Brain microvascular endothelial cell (primary cell): Measurements from ENCODE around the gene PLEKHG5.
A peak's percentile ranks its signal among the peaks of the same experiment; 100 is the strongest.

Experiments
- DNase-seq: peaks from one replicate; pipeline ENCODE4 v3.0.0-alpha.2; 2020
- H3K27ac ChIP-seq: fragments of 250-450 bp; sonication (Bioruptor Pico); 2 replicates; pipeline ENCODE4 v1.5.1; 2020; ENCODE audit warnings: mild to moderate bottlenecking, moderate library complexity
- H3K27me3 ChIP-seq: fragments of 250-450 bp; sonication (Bioruptor Pico); replicated peaks from 2 replicates; pipeline ENCODE4 v1.5.1; 2020; ENCODE audit warnings: mild to moderate bottlenecking
- H3K36me3 ChIP-seq: fragments of 250-450 bp; sonication (Bioruptor Pico); replicated peaks from 2 replicates; pipeline ENCODE4 v1.5.1; 2020; ENCODE audit warnings: mild to moderate bottlenecking
- H3K4me3 ChIP-seq: 2 replicates; pipeline ENCODE4 v1.5.1; 2011; ENCODE audit warnings: low read depth, mild to moderate bottlenecking, control low read depth, low read length, moderate library complexity
- CTCF ChIP-seq: IDR thresholded peaks from 2 replicates; pipeline ENCODE4 v1.5.1; 2011; ENCODE audit warnings: low read depth, mild to moderate bottlenecking, moderate library complexity, low read length, control low read depth, inconsistent platforms; ENCODE audit errors: missing control alignments
- in situ Hi-C: cut with HindIII; loops from 2 replicates; pipeline ENCODE4 v1.10.0; 2017; ENCODE audit warnings: low sequenced_read_pairs, low pct_ligation_motif_present

The PLEKHG5 gene

GRCh38 chr1:6489799-6490180 lies 1.7 kb downstream of the PLEKHG5 start:
- peak; percentile 47 for DNase-seq
- Histone ChIP-seq H3K4me3 (peak overlapping the region; percentile 85), H3K27me3 (no peaks in the 10 kb centered on the region), H3K36me3 (no peaks in the 10 kb centered on the region), H3K27ac (peak overlapping the region; percentile 2)
- TF ChIP-seq CTCF: peak; percentile 92
- in situ Hi-C loops: no loop called here

GRCh38 chr1:6489383-6489765 lies 2.1 kb downstream of the PLEKHG5 start:
- in situ Hi-C loops: no loop called here
- no peak for TF ChIP-seq CTCF
- Histone ChIP-seq H3K36me3 (no peaks in the 10 kb centered on the region), H3K4me3 (no peak overlapping the region), H3K27ac (no peak overlapping the region), H3K27me3 (no peaks in the 10 kb centered on the region)
- no peak for DNase-seq

GRCh38 chr1:6488602-6489382 lies 2.7 kb downstream of the PLEKHG5 start:
- no peaks in the 10 kb centered on the region for H3K27me3 ChIP-seq
- no peak overlapping the region for H3K4me3 ChIP-seq
- no peak for DNase-seq
- no peak overlapping the region for H3K27ac ChIP-seq
- in situ Hi-C loops: no loop called here
- H3K36me3 ChIP-seq: no peaks in the 10 kb centered on the region
- no peak for TF ChIP-seq CTCF

GRCh38 chr1:6487804-6488484 lies 3.5 kb downstream of the PLEKHG5 start:
- Histone ChIP-seq H3K4me3 (no peak overlapping the region), H3K36me3 (no peaks in the 10 kb centered on the region), H3K27ac (no peak overlapping the region), H3K27me3 (no peaks in the 10 kb centered on the region)
- DNase-seq: no peak
- no peak for TF ChIP-seq CTCF
- in situ Hi-C loops: no loop called here

GRCh38 chr1:6486433-6487011 lies 4.9 kb downstream of the PLEKHG5 start:
- no peak overlapping the region for H3K27ac ChIP-seq
- peak; percentile 81 for DNase-seq
- no peaks in the 10 kb centered on the region for H3K36me3 ChIP-seq
- TF ChIP-seq CTCF: peak; percentile 99
- H3K4me3 ChIP-seq: peak overlapping the region; percentile 64
- H3K27me3 ChIP-seq: no peaks in the 10 kb centered on the region
- in situ Hi-C loops: no loop called here
